ENCODE data around the gene MMP24OS. TPM values are rescaled to one million over a fixed set of nuclear protein-coding genes. Genes with fewer than 3 reads are reported as not detected.

MMP24OS gene
- total RNA-seq, 1 donor from 2014 or later = 4.2 TPM

DNA sequence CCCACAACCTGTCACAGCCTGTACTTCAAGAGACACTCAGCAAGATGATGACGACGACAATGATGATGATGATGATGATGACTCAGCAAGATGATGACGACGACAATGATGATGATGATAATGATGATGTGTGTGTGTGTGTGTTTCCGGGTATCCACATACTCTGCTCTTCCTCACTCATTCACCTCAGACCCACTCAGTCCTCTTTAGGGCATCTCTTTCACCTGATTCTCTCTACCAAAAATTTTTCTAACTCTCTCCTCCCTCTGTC lies 7.8 kb upstream of the MMP24OS start:
- H3K9me3 ChIP-seq (ENCODE audit: control insufficient read depth in 3 of 3, low read length in 3 of 3) = no peaks in the 10 kb centered on the region
- peak overlapping the region in 1 of 3 donors; percentile 93 for H3K4me3 ChIP-seq (ENCODE audit: low read length in 3 of 3)
- peaks cover 15 to 18% (median 18%) of the 10 kb centered on the region in 3 donors for H3K4me1 ChIP-seq (ENCODE audit: control insufficient read depth in 3 of 3, insufficient read depth in 3 of 3, low read length in 3 of 3)

DNA sequence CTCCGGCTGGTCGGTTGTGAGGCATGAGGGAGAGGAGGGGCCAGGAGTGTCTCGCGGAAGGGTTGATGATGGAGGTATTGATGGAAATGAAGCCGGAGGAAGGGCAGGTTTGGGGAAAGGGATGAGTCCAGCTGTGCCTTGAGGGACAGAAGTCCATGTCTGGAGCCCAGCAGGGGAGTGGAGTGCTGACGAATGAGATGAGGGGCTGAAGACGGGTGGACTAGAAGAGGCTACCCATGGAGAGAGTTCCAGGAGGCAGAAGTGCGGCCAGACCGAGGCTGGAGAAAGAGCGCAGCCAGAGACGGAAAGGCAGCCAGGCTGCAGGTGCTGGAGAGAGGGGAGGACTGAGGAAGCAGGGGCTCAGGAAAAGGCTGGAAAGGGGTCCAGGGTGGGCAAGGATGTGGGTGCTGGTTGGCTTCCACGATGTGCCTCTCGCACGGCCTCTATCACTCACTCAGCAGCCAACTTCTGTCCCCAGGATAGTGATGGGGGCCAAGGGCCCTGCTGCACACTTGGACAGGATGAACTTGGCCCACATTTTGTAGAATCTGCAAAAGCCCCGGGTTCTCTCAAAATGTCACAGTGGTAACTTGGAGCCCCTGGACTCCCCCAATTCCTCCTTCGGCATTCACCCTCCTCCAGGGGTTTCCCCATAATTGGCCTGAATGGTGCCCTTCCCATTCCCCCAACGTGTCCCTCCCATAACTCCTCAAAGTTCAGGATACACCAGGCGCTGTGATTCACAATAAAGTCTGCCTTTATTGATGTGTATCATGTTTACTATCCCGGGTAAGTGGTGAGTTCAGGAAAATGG lies 7.3 kb upstream of the MMP24OS start:
- Histone ChIP-seq H3K4me3 (ENCODE audit: low read length in 3 of 3) (peak overlapping the region; percentile 64 to 93 (median 86)), H3K9ac (ENCODE audit: low read depth in 1 of 3, low read length in 3 of 3) (peak overlapping the region; percentile 83 to 89 (median 89)), H3K27me3 (ENCODE audit: control insufficient read depth in 3 of 3, insufficient read depth in 3 of 3, low read length in 3 of 3) (peaks cover 3 to 7% (median 3%) of the 10 kb centered on the region in 3 donors), H3K4me1 (ENCODE audit: control insufficient read depth in 3 of 3, insufficient read depth in 3 of 3, low read length in 3 of 3) (peaks cover 15 to 18% (median 18%) of the 10 kb centered on the region in 3 donors), H3K9me3 (ENCODE audit: control insufficient read depth in 3 of 3, low read length in 3 of 3) (no peaks in the 10 kb centered on the region), H3K36me3 (ENCODE audit: control insufficient read depth in 3 of 3, insufficient read depth in 3 of 3, low read length in 3 of 3) (peaks cover 6 to 9% (median 8%) of the 10 kb centered on the region in 3 donors), H3K27ac (ENCODE audit: low read depth, low read length) (peak overlapping the region; percentile 62)

More for the DNA sequence above, 7.8 kb upstream of the MMP24OS start:
- Histone ChIP-seq H3K9ac (ENCODE audit: low read depth in 1 of 3, low read length in 3 of 3) (no peak overlapping the region), H3K27me3 (ENCODE audit: control insufficient read depth in 3 of 3, insufficient read depth in 3 of 3, low read length in 3 of 3) (peaks cover 3 to 7% (median 7%) of the 10 kb centered on the region in 3 donors), H3K27ac (ENCODE audit: low read depth, low read length) (no peak overlapping the region), H3K36me3 (ENCODE audit: control insufficient read depth in 3 of 3, insufficient read depth in 3 of 3, low read length in 3 of 3) (peaks cover under 1 to 4% (median 2%) of the 10 kb centered on the region in 3 donors)

DNA sequence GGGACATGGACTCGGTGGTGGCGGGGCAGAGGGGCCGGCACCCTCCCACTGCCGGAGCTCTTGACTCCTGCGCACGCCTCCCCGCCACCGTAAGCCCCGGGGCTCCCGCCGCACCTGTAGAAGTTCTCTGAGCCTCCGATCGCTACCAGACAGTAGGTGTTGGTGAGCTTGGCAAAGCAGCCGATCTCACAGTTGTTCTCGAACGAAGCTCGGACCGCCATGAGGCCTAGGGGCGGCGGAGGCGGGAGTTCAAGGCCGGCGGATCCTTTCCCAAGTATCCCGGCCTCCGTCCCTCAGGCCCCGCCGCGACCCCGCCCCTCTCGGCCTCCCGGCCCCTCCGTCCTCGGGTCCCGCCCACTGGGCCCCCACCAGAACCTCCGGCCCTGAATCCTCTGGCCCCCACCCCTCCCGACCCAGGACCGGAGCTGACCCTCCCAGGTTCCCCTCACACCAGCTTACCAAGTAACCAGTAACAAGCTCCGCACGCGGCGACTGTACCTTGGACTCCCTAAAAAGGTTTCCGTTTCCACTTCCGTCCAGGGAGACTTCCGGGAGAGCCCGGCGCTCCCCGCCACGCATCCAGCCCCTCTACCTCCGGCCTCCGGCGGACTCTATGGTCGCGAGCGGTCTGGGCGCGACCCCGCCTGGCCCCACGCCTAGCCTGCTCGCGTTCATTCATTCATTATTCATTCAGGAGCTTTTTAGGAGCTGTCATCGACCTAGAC lies 6.5 kb upstream of the MMP24OS start, which contains the start of gene EIF6:
Gene EIF6, minus strand, starts transcription at position 506 of the 725 bp plus-strand sequence. Its CDS starts 285 bp downstream, at position 221.
- Histone ChIP-seq H3K36me3 (ENCODE audit: control insufficient read depth in 3 of 3, insufficient read depth in 3 of 3, low read length in 3 of 3) (peaks cover 13 to 16% (median 15%) of the 10 kb centered on the region in 3 donors), H3K9me3 (ENCODE audit: control insufficient read depth in 3 of 3, low read length in 3 of 3) (no peaks in the 10 kb centered on the region), H3K4me3 (ENCODE audit: low read length in 3 of 3) (peak within 1 kb of the TSS; percentile 64 to 93 (median 86)), H3K27ac (ENCODE audit: low read depth, low read length) (peak within 1 kb of the TSS; percentile 62), H3K4me1 (ENCODE audit: control insufficient read depth in 3 of 3, insufficient read depth in 3 of 3, low read length in 3 of 3) (peaks cover 15 to 18% (median 18%) of the 10 kb centered on the region in 3 donors), H3K9ac (ENCODE audit: low read depth in 1 of 3, low read length in 3 of 3) (peak within 1 kb of the TSS; percentile 83 to 89 (median 89)), H3K27me3 (ENCODE audit: control insufficient read depth in 3 of 3, insufficient read depth in 3 of 3, low read length in 3 of 3) (peaks cover 3 to 7% (median 3%) of the 10 kb centered on the region in 3 donors)

DNA sequence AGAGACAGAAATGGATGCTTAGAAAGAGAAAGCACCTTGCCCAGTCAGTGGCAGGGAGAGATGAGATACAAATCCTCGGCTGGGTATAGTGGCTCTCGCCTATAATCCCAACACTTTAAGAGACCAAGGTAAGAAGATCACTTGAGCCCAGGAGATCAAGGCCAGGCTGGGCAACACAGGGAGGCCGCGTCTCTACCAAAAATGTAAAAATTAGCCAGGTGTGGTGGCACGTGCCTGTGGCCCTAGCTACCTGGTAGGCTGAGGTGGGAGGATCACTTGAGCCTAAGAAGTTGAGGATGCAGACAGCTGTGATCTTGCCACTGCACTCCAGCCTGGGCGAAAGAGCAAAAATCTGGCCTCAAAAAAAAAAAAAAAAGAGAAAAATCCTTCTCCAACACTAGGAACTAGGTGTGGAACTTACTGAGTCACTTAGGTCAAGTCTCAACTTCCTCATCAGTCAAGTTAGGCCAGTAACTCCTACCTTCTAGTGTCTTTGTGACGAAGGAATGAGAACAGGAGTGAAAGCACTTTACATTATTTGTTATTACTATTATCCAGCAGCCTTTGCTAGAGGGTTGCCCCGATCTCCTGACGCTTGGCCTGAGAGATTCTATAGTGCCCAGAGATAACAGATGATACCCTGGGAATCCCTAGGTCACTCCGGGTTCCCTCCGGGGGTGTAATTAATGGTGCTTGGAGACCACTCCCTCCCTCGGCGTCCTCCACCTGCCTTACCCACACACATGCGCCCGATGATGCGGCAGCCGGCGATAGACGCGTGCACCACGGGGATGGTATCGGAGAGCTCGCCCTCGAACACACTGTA lies 5.7 kb upstream of the MMP24OS start:
- Histone ChIP-seq H3K36me3 (ENCODE audit: control insufficient read depth in 3 of 3, insufficient read depth in 3 of 3, low read length in 3 of 3) (peaks cover 21 to 24% (median 23%) of the 10 kb centered on the region in 3 donors), H3K4me1 (ENCODE audit: control insufficient read depth in 3 of 3, insufficient read depth in 3 of 3, low read length in 3 of 3) (peaks cover 15 to 22% (median 18%) of the 10 kb centered on the region in 3 donors), H3K27ac (ENCODE audit: low read depth, low read length) (peak overlapping the region; percentile 62), H3K4me3 (ENCODE audit: low read length in 3 of 3) (peak overlapping the region; percentile 64 to 93 (median 86)), H3K27me3 (ENCODE audit: control insufficient read depth in 3 of 3, insufficient read depth in 3 of 3, low read length in 3 of 3) (peaks cover 3 to 7% (median 3%) of the 10 kb centered on the region in 3 donors), H3K9ac (ENCODE audit: low read depth in 1 of 3, low read length in 3 of 3) (peak overlapping the region; percentile 83 to 89 (median 89)), H3K9me3 (ENCODE audit: control insufficient read depth in 3 of 3, low read length in 3 of 3) (no peaks in the 10 kb centered on the region)

DNA sequence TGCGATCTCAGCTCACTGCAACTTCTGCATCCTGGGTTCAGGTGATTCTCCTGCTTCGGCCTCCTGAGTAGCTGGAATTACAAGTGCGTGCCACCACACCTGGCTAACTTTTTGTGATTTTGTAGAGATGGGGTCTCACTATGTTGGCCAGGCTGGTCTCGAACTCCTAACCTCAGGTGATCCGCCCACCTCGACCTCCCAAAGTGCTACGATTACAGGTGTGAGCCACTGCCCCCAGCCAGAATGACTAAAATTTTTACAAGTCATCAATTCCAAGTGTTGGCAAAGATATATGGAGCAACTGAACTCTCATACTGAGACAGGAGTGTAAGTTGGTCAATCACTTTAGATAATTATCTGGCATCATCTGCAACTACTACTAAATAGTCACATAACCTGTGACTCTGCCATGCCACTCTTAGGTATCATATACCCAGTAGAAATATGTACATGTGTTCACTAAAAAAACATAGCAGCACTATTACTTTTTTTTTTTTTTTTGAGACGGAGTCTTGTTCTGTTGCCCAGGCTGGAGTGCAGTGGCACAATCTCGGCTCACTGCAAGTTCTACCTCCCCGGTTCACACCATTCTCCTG lies 3.7 kb upstream of the MMP24OS start:
- Histone ChIP-seq H3K9ac (ENCODE audit: low read depth in 1 of 3, low read length in 3 of 3) (no peak overlapping the region), H3K36me3 (ENCODE audit: control insufficient read depth in 3 of 3, insufficient read depth in 3 of 3, low read length in 3 of 3) (peaks cover 23 to 27% (median 24%) of the 10 kb centered on the region in 3 donors), H3K27ac (ENCODE audit: low read depth, low read length) (no peak overlapping the region), H3K9me3 (ENCODE audit: control insufficient read depth in 3 of 3, low read length in 3 of 3) (no peaks in the 10 kb centered on the region), H3K27me3 (ENCODE audit: control insufficient read depth in 3 of 3, insufficient read depth in 3 of 3, low read length in 3 of 3) (no peaks in the 10 kb centered on the region), H3K4me1 (ENCODE audit: control insufficient read depth in 3 of 3, insufficient read depth in 3 of 3, low read length in 3 of 3) (peaks cover 27 to 35% (median 31%) of the 10 kb centered on the region in 3 donors), H3K4me3 (ENCODE audit: low read length in 3 of 3) (no peak overlapping the region)

DNA sequence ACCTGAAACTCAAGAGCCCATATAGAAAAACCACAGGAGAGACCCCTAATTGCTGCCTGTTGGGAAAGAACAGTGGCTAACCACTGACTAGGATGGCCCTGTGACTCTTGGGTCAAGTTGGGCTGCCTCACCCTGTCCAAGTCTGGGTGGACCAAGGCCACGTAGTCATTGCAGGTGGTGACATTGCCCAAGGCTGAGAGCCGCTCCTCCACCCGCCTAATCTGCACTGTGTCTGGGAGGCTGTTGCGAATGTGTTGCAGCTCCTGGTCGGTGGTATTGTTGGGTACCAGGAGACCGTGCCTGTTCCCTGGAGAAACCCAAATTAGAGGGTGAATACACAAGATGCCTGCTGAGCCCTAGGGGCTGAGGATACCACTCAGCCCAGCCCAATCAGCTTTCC lies 2.6 kb upstream of the MMP24OS start:
- Histone ChIP-seq H3K27ac (ENCODE audit: low read depth, low read length) (no peak overlapping the region), H3K4me1 (ENCODE audit: control insufficient read depth in 3 of 3, insufficient read depth in 3 of 3, low read length in 3 of 3) (peaks cover 30 to 40% (median 37%) of the 10 kb centered on the region in 3 donors), H3K9me3 (ENCODE audit: control insufficient read depth in 3 of 3, low read length in 3 of 3) (no peaks in the 10 kb centered on the region), H3K27me3 (ENCODE audit: control insufficient read depth in 3 of 3, insufficient read depth in 3 of 3, low read length in 3 of 3) (no peaks in the 10 kb centered on the region), H3K36me3 (ENCODE audit: control insufficient read depth in 3 of 3, insufficient read depth in 3 of 3, low read length in 3 of 3) (peaks cover 24 to 28% (median 27%) of the 10 kb centered on the region in 3 donors), H3K4me3 (ENCODE audit: low read length in 3 of 3) (no peak overlapping the region), H3K9ac (ENCODE audit: low read depth in 1 of 3, low read length in 3 of 3) (peak overlapping the region in 1 of 3 donors; percentile 33)

DNA sequence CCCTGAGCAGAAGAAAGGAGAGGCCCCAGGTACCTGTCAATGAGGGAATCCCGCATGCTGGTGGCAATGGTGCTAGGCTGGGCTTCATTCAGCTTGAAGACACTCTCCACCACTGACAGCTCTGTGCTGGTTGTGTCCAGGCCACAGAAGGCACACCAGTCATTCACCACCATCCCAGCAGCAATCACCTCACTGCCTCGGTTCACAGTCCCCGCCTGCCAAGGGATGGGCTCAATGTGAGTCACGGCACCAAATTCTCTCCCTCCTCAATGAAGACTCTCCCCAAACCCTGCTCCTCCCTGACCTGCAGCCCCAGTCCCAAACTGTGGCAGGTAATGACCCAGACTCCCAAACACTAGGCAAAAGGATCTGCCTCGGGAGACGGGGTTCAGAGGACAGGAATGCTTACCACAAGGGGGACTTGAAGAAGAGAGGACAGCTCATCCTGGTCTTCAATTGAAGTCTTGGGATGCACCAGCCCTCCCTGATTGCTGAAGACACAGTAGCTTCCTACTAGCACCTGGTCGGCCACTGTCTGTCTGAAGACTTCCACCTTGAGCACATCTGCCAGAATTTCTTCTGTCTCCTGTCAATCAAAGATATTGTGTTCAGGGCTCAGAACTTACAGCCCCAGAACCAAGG lies 1.7 kb upstream of the MMP24OS start:
- Histone ChIP-seq H3K9ac (ENCODE audit: low read depth in 1 of 3, low read length in 3 of 3) (no peak overlapping the region), H3K4me1 (ENCODE audit: control insufficient read depth in 3 of 3, insufficient read depth in 3 of 3, low read length in 3 of 3) (peaks cover 24 to 33% (median 31%) of the 10 kb centered on the region in 3 donors), H3K9me3 (ENCODE audit: control insufficient read depth in 3 of 3, low read length in 3 of 3) (no peaks in the 10 kb centered on the region), H3K27ac (ENCODE audit: low read depth, low read length) (no peak overlapping the region), H3K36me3 (ENCODE audit: control insufficient read depth in 3 of 3, insufficient read depth in 3 of 3, low read length in 3 of 3) (peaks cover 28 to 29% (median 29%) of the 10 kb centered on the region in 3 donors), H3K4me3 (ENCODE audit: low read length in 3 of 3) (no peak overlapping the region), H3K27me3 (ENCODE audit: control insufficient read depth in 3 of 3, insufficient read depth in 3 of 3, low read length in 3 of 3) (no peaks in the 10 kb centered on the region)

DNA sequence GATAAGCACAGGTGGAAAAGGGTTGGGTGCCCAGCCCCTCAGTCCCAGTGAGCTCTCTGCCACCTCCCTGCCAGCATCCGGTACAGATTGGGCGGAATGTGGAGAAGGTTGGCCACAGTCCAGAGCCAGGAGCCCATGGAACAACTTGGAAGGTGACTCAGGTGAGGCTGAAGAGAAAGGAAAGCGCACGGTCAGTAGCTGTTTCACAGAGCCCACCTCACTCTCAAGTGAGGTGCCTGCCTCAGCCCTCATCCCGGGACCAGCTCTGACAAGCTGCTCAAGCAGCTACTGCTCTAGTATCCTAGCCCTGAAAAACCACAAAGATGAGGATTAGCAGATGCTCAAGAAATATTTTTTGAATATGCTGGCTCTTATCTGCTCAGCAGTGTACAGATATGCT lies 1.1 kb upstream of the MMP24OS start:
- Histone ChIP-seq H3K9ac (ENCODE audit: low read depth in 1 of 3, low read length in 3 of 3) (no peak overlapping the region), H3K4me1 (ENCODE audit: control insufficient read depth in 3 of 3, insufficient read depth in 3 of 3, low read length in 3 of 3) (peaks cover 24 to 31% (median 31%) of the 10 kb centered on the region in 3 donors), H3K36me3 (ENCODE audit: control insufficient read depth in 3 of 3, insufficient read depth in 3 of 3, low read length in 3 of 3) (peaks cover 29 to 31% (median 30%) of the 10 kb centered on the region in 3 donors), H3K27ac (ENCODE audit: low read depth, low read length) (no peak overlapping the region), H3K27me3 (ENCODE audit: control insufficient read depth in 3 of 3, insufficient read depth in 3 of 3, low read length in 3 of 3) (no peaks in the 10 kb centered on the region), H3K9me3 (ENCODE audit: control insufficient read depth in 3 of 3, low read length in 3 of 3) (no peaks in the 10 kb centered on the region), H3K4me3 (ENCODE audit: low read length in 3 of 3) (no peak overlapping the region)

DNA sequence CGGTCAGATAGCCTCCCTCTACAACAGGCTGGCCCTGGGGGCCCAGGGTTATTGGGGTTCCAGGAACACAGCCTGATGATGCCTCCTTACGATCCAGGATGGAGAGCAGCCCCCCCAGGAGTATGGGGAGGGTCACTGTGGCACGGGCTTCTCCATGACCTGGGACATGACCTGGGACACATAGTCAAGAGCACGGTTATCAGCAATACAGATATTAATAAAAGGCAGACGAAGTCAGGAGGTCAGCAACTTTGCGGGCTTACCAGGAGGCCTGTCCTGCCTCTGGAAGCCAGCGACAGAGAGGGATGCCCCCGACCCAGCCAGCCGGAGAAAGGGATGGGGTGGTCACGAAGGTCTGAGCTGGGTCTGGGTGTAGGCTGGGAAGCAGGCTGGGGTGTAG lies 795 bp downstream of the MMP24OS start:
- Histone ChIP-seq H3K4me3 (ENCODE audit: low read length in 3 of 3) (peak overlapping the region; percentile 82 to 89 (median 89)), H3K4me1 (ENCODE audit: control insufficient read depth in 3 of 3, insufficient read depth in 3 of 3, low read length in 3 of 3) (peaks cover 15 to 26% (median 23%) of the 10 kb centered on the region in 3 donors), H3K27ac (ENCODE audit: low read depth, low read length) (peak overlapping the region; percentile 83), H3K27me3 (ENCODE audit: control insufficient read depth in 3 of 3, insufficient read depth in 3 of 3, low read length in 3 of 3) (no peaks in the 10 kb centered on the region), H3K9me3 (ENCODE audit: control insufficient read depth in 3 of 3, low read length in 3 of 3) (no peaks in the 10 kb centered on the region), H3K9ac (ENCODE audit: low read depth in 1 of 3, low read length in 3 of 3) (peak overlapping the region; percentile 87 to 92 (median 90)), H3K36me3 (ENCODE audit: control insufficient read depth in 3 of 3, insufficient read depth in 3 of 3, low read length in 3 of 3) (peaks cover 29 to 34% (median 30%) of the 10 kb centered on the region in 3 donors)

All from skeletal muscle tissue (tissue), 4 donors.